Lung microvascular endothelial cell (primary cell): ENCODE data around the gene CST11. TPM values are rescaled to one million over a fixed set of nuclear protein-coding genes. Genes with fewer than 3 reads are reported as not detected.

Experiments
- DNase-seq, 2 donors: peaks; one replicate each; pipeline versions ENCODE4 v3.0.0 to v3.0.0-alpha.2; 2010; ENCODE audit warnings: low read depth in 2 of 2
- total RNA-seq: library from RNA; depleted of rRNA; stranded (reverse); fragments of >200 nt; gene quantifications from 2 replicates; pipeline ENCODE4 v1.2.1, GENCODE V29; 2014

CST11 gene
- total RNA-seq, 1 donor from 2014 or later: not detected

- DNase-seq: no peak
These were observed 1.2 kb upstream of the CST11 start for GRCh38 chr20:23453549-23454543.

- DNase-seq: no peak
These were observed 654 bp downstream of the CST11 start for GRCh38 chr20:23451956-23452487.

GRCh38 chr20:23450877-23451276, 1.8 kb downstream of the CST11 start:
- no peak for DNase-seq

GRCh38 chr20:23449421-23449820, 3.3 kb downstream of the CST11 start:
- DNase-seq: no peak

GRCh38 chr20:23448167-23448566, 4.5 kb downstream of the CST11 start:
- DNase-seq: no peak

- peak; percentile 69 to 82 for DNase-seq
These were observed 6.2 kb downstream of the CST11 start for GRCh38 chr20:23446505-23446904.

- DNase-seq: peak in 1 of 2 donors; percentile 24
These were observed 7.0 kb downstream of the CST11 start for GRCh38 chr20:23445596-23446217.

- DNase-seq: no peak
These were observed 7.8 kb downstream of the CST11 start for GRCh38 chr20:23444859-23445258.

GRCh38 chr20:23442436-23442835, 10.2 kb downstream of the CST11 start:
- DNase-seq: no peak

GRCh38 chr20:23441850-23442313, 10.8 kb downstream of the CST11 start:
- DNase-seq: peak; percentile 71 to 73

GRCh38 chr20:23440004-23440403, 12.7 kb downstream of the CST11 start:
- no peak for DNase-seq

GRCh38 chr20:23438661-23439060, 14.0 kb downstream of the CST11 start:
- DNase-seq: no peak

GRCh38 chr20:23437126-23437899, 15.4 kb downstream of the CST11 start:
- peak in 1 of 2 donors; percentile 75 for DNase-seq

GRCh38 chr20:23436681-23437080, 16.0 kb downstream of the CST11 start:
- DNase-seq: peak in 1 of 2 donors; percentile 50

GRCh38 chr20:23435626-23436539, 16.8 kb downstream of the CST11 start:
- DNase-seq: no peak

GRCh38 chr20:23434521-23435313, 18.0 kb downstream of the CST11 start:
- no peak for DNase-seq

- DNase-seq: no peak
These were observed 19.0 kb downstream of the CST11 start for GRCh38 chr20:23433628-23434027.

GRCh38 chr20:23425129-23425528, 27.5 kb downstream of the CST11 start:
- DNase-seq: no peak
